Left renal cortex interstitium (tissue), 4 donors: ENCODE results near the gene ARHGEF35. TPM values are rescaled to one million over a fixed set of nuclear protein-coding genes. Genes with fewer than 3 reads are reported as not detected.
"Not testable (repeated sequence)": the region's sequence is repeated elsewhere in the genome, so short reads cannot be mapped to it uniquely, and the experiment has no call there.

ENCODE experiments used
- DNase-seq, 4 donors: peaks; one replicate each; pipeline ENCODE4 v3.0.0-alpha.2; 2013; ENCODE audit warnings: low read depth in 4 of 4, low spot score in 2 of 4, missing footprints in 1 of 4
- polyA plus RNA-seq, 4 donors: library from polyadenylated mRNA; unstranded; fragments of 120-200 nt; gene quantifications; one replicate each; pipeline ENCODE4 v1.2.1, GENCODE V29; 2013; ENCODE audit not compliant: insufficient read length in 4 of 4

Gene ARHGEF35
- polyA plus RNA-seq, 4 donors = 18.7 to 27.6 (median 22.4) TPM

DNA sequence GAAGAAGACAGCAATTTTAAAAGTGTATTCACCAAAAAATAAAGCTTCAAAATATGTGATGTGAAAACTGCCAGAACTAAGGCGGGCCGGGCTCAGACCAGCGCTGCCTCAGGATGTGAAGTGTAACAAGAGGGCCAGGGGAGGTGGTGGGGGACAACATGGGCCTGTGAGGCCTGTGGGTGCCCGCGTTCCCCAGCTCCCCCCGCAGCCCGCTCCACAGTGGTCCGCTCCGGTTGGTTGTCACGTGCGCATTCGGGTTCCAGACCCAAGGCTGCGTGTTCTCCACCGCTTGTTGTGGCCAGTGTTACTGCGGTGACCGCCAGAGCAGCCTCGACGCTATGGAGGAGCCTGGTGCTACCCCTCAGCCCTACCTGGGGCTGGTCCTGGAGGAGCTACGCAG lies 12.5 kb downstream of the ARHGEF35 start, which contains the start of gene CTAGE4:
CTAGE4 (plus strand) TSS at position 301 of the 400 bp plus-strand sequence; CDS start at position 339, 38 bp downstream.
- DNase-seq = not testable (repeated sequence)

DNA sequence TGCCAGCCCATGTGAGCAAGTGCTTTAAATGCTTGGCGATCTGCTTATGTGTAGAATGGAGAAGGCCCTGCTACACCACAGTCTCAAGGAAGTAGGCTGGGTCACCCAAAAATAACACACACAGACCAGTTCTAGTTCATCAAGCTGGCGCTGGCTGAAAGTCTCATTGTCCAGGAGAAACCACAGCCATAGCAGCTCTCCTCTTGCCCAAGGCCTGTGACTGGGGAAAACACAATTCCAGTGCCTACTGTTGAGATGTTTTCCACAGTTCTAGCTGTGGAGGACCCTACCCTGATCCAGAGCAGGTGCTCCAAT lies 16.5 kb downstream of the ARHGEF35 start:
- not testable (repeated sequence) for DNase-seq

DNA sequence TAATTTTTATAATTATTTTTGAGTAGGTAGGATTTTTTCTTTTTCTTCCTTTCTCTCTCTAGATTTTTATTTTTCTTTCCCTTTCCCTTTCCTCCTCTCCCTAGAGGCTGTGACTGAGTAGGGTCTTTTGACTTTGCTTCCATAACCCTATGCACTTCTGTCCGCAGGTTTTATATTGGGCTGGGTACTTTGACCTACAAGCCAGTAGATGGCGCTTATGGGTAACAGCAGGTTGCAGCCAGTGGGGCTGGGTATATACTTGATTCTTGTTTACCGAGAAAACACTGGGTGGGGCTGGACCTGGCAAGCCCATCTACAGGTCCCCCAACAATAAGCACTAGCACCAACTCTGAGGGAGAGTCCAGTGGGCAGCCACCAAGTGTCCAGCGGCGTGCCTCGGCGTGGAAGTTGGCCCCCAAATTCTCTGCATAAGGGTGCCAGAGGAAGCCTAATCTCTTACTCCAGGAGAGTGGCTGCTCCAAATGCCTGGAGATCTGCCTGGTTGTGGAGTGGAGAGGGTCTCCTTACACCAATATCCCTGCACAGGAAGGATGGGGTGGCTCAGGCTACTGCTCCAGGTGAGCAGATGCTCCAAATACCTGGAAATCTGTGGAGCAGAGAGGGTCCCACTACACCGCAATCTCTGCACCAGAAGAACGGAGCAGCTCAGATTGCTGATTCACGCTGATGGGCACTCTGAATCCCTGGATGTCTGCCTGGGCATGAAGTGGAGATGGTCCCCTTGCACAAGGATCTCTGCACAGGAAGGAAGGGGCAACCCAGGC lies 17.1 kb downstream of the ARHGEF35 start:
- DNase-seq = peak in 1 of 4 donors; percentile 1

DNA sequence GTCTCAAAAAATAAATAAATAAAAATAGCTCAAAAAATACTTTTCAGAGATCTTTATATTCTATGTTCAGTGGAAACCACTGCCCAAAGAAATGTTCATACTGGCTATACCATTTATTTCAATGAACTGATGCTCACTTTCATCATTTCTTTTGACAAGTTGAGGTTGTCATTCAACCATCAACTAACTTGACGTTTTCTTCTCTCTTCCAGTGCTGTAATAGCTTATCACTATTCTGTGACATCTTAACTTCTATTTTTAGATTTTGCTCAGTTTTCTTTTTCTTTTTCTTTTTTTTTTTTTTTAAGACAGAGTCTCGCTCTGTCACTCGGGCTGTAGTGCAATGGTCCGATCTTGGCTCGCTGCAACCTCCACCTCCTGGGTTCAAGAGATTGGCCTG lies 21.0 kb downstream of the ARHGEF35 start:
- no peak for DNase-seq

DNA sequence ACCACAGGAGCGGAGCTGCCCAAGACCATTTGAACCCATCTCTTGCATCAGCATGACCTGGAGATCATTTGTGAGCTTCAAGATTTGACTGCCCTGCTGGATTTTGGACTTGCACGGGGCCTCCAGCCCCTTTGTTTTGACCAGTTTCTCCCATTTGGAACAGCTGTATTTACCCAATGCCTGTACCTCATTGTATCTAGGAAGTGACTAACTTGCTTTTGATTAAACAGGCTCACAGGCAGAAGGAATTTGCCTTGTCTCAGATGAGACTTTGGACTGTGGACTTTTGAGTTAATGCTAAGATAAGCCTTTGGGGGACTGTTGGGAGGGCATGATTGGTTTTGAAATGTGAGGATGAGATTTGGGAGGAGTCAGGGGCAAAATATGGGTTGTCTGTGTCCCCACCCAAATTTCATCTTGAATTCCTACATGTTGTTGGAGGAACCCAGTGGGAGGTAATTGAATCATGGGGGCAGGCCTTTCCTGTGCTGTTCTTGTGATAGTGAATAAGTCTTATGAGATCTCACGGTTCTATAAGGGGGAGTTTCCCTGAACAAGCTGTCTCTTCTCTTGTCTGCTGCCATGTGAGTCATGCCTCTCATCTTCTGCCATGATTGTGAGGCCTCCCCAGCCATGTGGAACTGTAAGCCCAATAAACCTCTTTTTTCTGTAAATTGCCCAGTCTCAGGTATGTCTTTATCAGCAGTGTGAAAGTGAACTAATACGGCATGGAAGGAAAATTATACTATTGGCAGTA lies 23.9 kb downstream of the ARHGEF35 start:
- DNase-seq = not testable (repeated sequence)

DNA sequence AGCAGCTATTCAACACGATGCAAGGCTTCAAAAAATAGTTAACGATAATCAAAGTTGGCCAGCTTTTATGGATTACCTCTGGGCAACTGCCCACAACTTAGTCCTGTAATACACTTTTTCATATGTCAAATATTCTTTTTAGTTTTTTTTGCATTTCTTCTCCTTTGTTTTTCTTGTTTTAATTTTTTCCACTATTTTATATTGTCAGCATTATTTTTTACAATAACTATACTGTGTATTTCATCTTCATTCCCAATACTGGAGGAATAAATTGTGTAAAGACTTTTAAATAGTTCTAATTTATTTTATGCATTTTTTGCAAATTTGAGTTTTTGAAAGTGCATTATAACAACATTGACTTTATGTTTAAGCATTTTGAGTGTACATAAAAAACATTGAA lies 30.8 kb downstream of the ARHGEF35 start:
- DNase-seq = no peak

DNA sequence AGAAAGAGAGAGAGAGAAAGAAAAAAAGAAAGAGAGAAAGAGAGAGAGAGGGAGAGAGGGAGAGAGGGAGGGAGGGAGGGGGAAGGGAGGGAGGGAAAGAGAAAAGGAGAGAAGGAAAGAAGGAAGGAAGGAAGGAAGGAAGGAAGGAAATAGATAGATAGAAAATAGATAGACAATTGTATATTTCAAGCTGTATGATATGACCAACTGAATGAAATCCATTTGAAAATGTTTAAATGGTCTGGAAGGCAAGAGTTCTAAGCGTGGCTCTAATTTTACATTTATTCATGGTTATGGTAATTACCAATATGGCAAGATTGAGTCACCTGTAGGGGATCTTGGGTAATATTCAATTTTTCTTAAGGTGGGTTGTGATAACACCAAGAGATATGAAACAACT lies 36.8 kb downstream of the ARHGEF35 start:
- no peak for DNase-seq

DNA sequence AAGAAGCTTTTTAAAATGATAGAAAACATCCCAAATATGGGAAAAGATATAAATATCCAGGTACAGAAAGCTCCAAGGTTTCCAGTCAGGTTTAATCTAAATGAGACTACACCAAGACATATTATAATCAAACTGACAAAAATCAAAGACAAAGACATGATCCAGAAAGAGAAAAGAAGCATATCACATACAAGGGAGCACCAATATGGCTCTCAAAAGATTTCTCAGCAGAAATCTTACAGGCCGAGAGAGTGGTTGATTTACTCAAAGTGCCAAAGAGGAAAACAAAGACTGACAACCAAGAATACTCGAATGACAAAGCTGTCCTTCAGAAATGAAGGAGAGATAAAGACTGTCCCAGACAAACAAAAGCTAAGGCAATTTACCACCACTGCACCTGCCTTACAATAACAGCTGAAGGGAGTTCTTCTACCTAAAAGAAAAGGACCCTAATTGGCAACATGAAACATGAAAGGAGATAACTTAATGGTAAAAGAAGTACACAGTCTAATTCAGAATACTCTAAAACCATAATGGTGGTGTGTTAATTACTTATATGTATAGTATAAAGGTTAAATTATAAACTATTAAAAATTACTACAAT lies 47.3 kb downstream of the ARHGEF35 start:
- no peak for DNase-seq

DNA sequence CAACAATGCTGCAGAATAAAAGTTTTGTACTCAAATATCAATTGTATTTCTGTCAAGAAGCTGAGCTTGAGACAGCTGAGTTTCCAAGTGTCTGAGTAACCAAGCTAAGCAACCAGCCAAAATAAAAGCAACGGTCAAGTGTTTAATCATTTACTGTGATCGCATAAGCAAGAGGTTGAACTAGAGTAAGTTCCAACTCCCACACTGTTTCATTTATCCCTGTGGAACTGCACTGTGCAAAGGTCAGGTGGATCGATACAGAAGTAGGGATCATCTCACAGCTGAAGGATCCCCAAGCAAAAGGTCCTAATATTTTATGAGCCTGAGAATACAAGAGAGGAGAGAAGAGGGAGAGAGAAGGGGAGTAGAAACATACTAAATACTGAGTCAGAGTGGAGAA lies 51.2 kb downstream of the ARHGEF35 start:
- no peak for DNase-seq

DNA sequence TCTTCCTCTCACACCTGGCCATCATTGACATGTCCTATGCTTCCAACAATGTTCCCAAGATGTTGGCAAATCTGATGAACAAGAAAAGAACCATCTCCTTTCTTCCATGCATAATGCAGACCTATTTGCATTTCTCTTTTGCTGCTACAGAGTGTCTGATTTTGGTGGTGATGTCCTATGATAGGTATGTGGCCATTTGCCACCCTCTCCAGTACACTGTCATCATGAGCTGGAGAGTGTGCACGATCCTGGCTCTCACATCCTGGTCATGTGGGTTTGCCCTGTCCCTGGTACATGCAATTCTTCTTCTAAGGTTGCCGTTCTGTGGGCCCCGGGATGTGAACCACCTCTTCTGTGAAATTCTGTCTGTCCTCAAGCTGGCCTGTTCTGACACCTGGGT lies 53.4 kb downstream of the ARHGEF35 start:
- no peak for DNase-seq

DNA sequence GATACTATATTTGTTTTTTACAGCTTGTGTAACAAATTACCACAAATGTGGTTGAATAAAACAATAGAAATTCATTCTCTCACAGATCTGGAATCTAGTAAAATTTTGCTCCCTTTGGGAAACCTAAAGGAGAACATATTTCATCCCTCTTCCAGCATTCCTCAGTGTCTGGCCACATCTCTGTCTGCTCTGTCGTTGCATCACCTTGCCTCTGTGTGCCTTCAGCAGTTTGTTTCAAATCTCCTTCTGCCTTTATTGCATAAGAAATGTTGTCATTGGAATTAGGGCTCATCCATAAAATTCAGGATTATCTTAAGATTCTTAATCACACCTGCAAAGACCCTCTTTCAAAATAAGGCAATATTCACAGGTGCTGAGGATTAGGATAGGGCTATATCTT lies 58.1 kb downstream of the ARHGEF35 start:
- DNase-seq = no peak

Other genes starting within 250 kb of the ARHGEF35 start
- gene OR2F1, start 241.0 kb downstream of the ARHGEF35 start, polyA plus RNA-seq = under 1 TPM; 0.04 to 0.33 (median 0.12) TPM
- gene OR6B1, start 195.5 kb downstream of the ARHGEF35 start, polyA plus RNA-seq = under 1 TPM in 2 of 4 donors, not detected in 2; 0.03 to 0.05 TPM
- gene OR2A5, start 146.9 kb downstream of the ARHGEF35 start, polyA plus RNA-seq = under 1 TPM in 2 of 4 donors, not detected in 2; 0.02 to 0.35 TPM
- under 1 TPM in 1 of 4 donors, not detected in 3; 0.13 TPM for gene OR2A25, start 126.0 kb downstream of the ARHGEF35 start, polyA plus RNA-seq
- under 1 TPM in 2 of 4 donors, not detected in 2; 0.03 to 0.08 TPM for gene OR2A12, start 109.6 kb downstream of the ARHGEF35 start, polyA plus RNA-seq
- gene OR2A2, start 86.2 kb downstream of the ARHGEF35 start, polyA plus RNA-seq = under 1 TPM in 1 of 4 donors, not detected in 3; 0.09 TPM
- gene OR2A14, start 72.7 kb downstream of the ARHGEF35 start, polyA plus RNA-seq = under 1 TPM in 1 of 4 donors, not detected in 3; 0.05 TPM
- gene CTAGE4, start 12.4 kb downstream of the ARHGEF35 start, polyA plus RNA-seq = 10 to 100 TPM in 1 of 4 donors, 1 to 10 TPM in 3; 3.5 to 20.1 (median 5.7) TPM
- gene OR2A42, start 43.8 kb upstream of the ARHGEF35 start, polyA plus RNA-seq = 1 to 10 TPM in 2 of 4 donors, under 1 TPM in 2; 0.43 to 4.1 (median 2.0) TPM
- gene OR2A7, start 69.0 kb upstream of the ARHGEF35 start, polyA plus RNA-seq = 10 to 100 TPM in 2 of 4 donors, 1 to 10 TPM in 2; 4.3 to 27.2 (median 11.3) TPM
- 1 to 10 TPM; 4.0 to 8.9 (median 5.3) TPM for gene CTAGE8, start 73.5 kb upstream of the ARHGEF35 start, polyA plus RNA-seq
- gene OR2A1, start 116.6 kb upstream of the ARHGEF35 start, polyA plus RNA-seq = 1 to 10 TPM in 3 of 4 donors, under 1 TPM in 1; 0.68 to 1.9 (median 1.1) TPM
- gene ARHGEF5, start 159.6 kb upstream of the ARHGEF35 start, polyA plus RNA-seq = 10 to 100 TPM; 20.8 to 38.0 (median 25.7) TPM
- gene NOBOX, start 207.9 kb upstream of the ARHGEF35 start, polyA plus RNA-seq = not detected